Lower leg skin (tissue), 3 donors: ENCODE measurements around the gene ACSL1.

Experiments
- POLR2A ChIP-seq, 2 donors: fragments of 450-650 bp; IDR thresholded peaks; one replicate each; pipeline ENCODE4 v1.6.1; 2016 to 2017; ENCODE audit warnings: antibody characterized with exemption in 2 of 2, mild to moderate bottlenecking in 1 of 2, moderate library complexity in 1 of 2
- TF ChIP-seq, protein P1 (sequence below), 3 donors: fragments of 450-650 bp; IDR thresholded peaks; one replicate each; pipeline ENCODE4 v1.5.1; 2016; ENCODE audit warnings: antibody characterized with exemption in 3 of 3, mild to moderate bottlenecking in 3 of 3, moderate library complexity in 2 of 3

DNA sequence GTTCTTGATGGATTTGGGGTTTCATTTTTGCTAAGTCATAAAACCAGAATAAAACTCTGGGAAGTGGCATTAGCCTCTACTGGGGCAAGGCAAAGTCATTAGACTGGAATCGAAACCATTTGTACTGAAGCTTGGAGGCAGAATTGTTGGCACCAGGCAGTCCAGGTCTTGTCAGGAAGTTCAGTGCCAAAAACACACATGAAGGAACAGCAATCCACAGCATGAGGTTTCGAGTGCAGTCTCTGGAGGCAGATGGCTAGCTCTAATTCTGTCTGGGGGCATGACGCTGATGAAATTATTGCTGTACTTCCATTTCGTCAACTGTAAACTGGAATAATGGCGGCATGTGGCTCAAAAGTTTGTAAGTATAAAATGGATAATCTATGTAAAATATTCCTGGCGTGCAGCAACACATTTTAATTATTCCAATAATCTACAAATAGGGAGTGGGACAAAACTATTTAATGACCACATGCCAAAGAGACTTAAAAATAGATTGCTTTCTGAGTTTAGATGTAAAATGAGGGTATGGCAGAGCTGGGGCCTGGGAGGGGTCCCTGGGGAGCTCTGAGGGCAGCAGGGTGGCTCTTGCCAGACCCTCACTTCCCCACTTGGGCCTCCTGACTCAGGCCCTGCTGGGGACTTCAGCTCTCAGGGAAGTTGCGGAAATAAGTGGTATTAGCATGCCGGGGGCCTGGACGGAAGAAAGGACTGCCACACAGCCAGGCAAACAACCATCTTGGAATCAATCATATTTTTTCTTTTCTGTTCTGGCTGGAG lies 73.1 kb downstream of the ACSL1 start:
- TF ChIP-seq, protein P1, sequence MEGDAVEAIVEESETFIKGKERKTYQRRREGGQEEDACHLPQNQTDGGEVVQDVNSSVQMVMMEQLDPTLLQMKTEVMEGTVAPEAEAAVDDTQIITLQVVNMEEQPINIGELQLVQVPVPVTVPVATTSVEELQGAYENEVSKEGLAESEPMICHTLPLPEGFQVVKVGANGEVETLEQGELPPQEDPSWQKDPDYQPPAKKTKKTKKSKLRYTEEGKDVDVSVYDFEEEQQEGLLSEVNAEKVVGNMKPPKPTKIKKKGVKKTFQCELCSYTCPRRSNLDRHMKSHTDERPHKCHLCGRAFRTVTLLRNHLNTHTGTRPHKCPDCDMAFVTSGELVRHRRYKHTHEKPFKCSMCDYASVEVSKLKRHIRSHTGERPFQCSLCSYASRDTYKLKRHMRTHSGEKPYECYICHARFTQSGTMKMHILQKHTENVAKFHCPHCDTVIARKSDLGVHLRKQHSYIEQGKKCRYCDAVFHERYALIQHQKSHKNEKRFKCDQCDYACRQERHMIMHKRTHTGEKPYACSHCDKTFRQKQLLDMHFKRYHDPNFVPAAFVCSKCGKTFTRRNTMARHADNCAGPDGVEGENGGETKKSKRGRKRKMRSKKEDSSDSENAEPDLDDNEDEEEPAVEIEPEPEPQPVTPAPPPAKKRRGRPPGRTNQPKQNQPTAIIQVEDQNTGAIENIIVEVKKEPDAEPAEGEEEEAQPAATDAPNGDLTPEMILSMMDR (IDR thresholded peaks at IDR 0.05): no peak
- no peak for TF ChIP-seq POLR2A (IDR thresholded peaks at IDR 0.05)
